ENCODE data around the gene GPR55.

DNA sequence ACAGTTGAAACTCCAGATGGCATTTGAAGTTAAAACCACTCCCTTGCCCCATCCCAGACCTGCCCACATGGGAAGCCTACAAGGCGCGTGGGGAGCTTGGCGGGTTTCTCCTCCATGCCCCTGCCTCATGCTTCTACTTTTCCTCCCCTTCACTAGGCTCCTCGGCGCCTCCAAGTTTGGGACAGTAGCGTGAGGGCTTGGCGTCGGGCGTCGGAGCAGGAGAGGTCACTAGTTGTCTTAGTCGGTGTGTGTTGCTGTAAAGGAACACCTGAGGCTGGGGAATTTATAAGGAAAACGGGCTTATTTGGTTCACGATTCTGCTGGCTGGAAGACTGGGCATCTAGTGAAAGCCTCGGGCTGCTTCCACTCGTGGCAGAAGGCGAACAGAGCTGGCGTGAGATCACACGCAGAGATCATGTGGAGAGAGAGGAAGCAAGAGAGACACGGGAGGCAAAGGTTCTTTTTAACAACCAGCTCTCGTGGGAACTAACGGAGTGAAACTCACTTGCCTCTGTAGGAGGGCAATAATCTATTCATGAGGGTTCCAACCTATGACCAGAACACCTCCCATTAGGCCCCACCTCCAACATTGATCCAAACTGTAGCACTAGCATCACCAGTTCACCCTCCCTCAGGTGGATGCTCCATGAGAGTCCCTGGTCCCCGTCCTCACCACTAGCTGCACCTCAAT, 35.0 kb downstream of the GPR55 start:
- no peak for TF ChIP-seq CTCF (conservative IDR thresholded peaks at IDR 0.05)
- TF ChIP-seq ZFX (IDR thresholded peaks at IDR 0.05) = no peak

Data from C4-2B (cell line).